ENCODE results near the gene CASP2. TPM values are rescaled to one million over a fixed set of nuclear protein-coding genes. Genes with fewer than 3 reads are reported as not detected.
A peak's percentile ranks its signal among the peaks of the same experiment; 100 is the strongest.

The CASP2 gene
- total RNA-seq, 1 donor from 2014 or later = 10.9 TPM

- H3K27me3 ChIP-seq (ENCODE audit: low read depth) = no peaks in the 10 kb centered on the region
- DNase-seq = no peak
- peak overlapping the region; percentile 41 for H3K4me3 ChIP-seq
- intact Hi-C loops (cut with micrococcal nuclease) = no loop called here
- H3K36me3 ChIP-seq = no peaks in the 10 kb centered on the region
- TF ChIP-seq, protein P1, sequence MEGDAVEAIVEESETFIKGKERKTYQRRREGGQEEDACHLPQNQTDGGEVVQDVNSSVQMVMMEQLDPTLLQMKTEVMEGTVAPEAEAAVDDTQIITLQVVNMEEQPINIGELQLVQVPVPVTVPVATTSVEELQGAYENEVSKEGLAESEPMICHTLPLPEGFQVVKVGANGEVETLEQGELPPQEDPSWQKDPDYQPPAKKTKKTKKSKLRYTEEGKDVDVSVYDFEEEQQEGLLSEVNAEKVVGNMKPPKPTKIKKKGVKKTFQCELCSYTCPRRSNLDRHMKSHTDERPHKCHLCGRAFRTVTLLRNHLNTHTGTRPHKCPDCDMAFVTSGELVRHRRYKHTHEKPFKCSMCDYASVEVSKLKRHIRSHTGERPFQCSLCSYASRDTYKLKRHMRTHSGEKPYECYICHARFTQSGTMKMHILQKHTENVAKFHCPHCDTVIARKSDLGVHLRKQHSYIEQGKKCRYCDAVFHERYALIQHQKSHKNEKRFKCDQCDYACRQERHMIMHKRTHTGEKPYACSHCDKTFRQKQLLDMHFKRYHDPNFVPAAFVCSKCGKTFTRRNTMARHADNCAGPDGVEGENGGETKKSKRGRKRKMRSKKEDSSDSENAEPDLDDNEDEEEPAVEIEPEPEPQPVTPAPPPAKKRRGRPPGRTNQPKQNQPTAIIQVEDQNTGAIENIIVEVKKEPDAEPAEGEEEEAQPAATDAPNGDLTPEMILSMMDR (IDR thresholded peaks at IDR 0.05; ENCODE audit: borderline replicate concordance) = no peak
- peaks cover 35% of the 10 kb centered on the region for H3K4me1 ChIP-seq
- no peaks in the 10 kb centered on the region for H3K9me3 ChIP-seq (replicated peaks)
- peak overlapping the region; percentile 83 for H3K27ac ChIP-seq (replicated peaks)
Observed at GRCh38 chr7:143280160-143280559, 8.0 kb upstream of the CASP2 start.

- no peak for DNase-seq
- Histone ChIP-seq H3K36me3 (no peaks in the 10 kb centered on the region), H3K27ac (replicated peaks) (peak overlapping the region; percentile 83), H3K9me3 (replicated peaks) (no peaks in the 10 kb centered on the region), H3K4me3 (no peak overlapping the region), H3K27me3 (ENCODE audit: low read depth) (no peaks in the 10 kb centered on the region), H3K4me1 (peaks cover 39% of the 10 kb centered on the region)
- intact Hi-C loops (cut with micrococcal nuclease) = no loop called here
- TF ChIP-seq, protein P1 (IDR thresholded peaks at IDR 0.05; ENCODE audit: borderline replicate concordance) = no peak
Observed at GRCh38 chr7:143280566-143280965, 7.6 kb upstream of the CASP2 start.

GRCh38 chr7:143281529-143281928 is 6.6 kb upstream of the CASP2 start:
- H3K36me3 ChIP-seq = no peaks in the 10 kb centered on the region
- H3K27ac ChIP-seq (replicated peaks) = no peak overlapping the region
- no peak for DNase-seq
- H3K9me3 ChIP-seq (replicated peaks) = no peaks in the 10 kb centered on the region
- TF ChIP-seq, protein P1 (IDR thresholded peaks at IDR 0.05; ENCODE audit: borderline replicate concordance) = no peak
- H3K4me1 ChIP-seq = peaks cover 48% of the 10 kb centered on the region
- intact Hi-C loops (cut with micrococcal nuclease) = no loop called here
- no peak overlapping the region for H3K4me3 ChIP-seq
- H3K27me3 ChIP-seq (ENCODE audit: low read depth) = no peaks in the 10 kb centered on the region

DNA sequence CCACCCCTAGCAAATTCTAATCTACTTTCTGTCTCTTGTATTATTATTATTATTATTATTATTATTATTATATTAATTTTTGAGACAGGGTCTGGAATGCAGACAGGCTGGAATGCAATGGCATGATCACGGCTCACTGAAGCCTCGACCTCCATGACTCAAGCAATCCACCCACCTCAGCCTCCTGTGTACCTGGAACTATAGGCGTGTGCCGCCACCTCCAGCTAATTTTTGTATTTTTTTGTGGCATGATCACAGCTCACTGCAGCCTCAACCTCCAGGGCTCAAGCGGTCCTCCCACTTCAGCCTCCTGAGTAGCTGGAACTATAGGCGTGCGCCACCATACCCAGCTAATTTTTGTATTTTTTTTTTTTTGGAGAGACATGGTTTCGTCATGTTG is 6.0 kb upstream of the CASP2 start:
- DNase-seq = no peak
- TF ChIP-seq, protein P1 (IDR thresholded peaks at IDR 0.05; ENCODE audit: borderline replicate concordance) = no peak
- Histone ChIP-seq H3K27me3 (ENCODE audit: low read depth) (no peaks in the 10 kb centered on the region), H3K36me3 (no peaks in the 10 kb centered on the region), H3K4me1 (peaks cover 54% of the 10 kb centered on the region), H3K27ac (replicated peaks) (no peak overlapping the region), H3K4me3 (no peak overlapping the region), H3K9me3 (replicated peaks) (no peaks in the 10 kb centered on the region)
- intact Hi-C loops (cut with micrococcal nuclease) = no loop called here

DNA sequence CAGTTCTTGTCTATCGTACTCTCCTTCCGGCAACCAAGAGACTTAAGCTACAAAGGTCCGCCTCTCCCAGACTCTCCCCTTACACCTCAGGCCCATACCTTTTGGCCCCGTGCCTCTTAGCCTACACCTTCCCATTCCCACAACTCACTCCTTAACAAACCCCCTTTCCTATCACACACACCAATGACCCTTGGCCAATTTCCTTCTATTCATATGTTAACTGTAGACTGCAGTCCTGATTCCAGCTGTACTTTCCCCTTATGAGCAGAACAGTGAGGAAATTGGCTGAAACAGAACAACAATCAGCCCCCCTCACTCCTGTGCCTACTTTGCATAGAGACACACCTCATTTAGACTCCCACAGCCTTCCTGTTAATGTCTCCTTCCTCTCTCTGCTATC is 4.8 kb upstream of the CASP2 start:
- no peak for DNase-seq
- TF ChIP-seq, protein P1 (IDR thresholded peaks at IDR 0.05; ENCODE audit: borderline replicate concordance) = no peak
- no peaks in the 10 kb centered on the region for H3K9me3 ChIP-seq (replicated peaks)
- intact Hi-C loops (cut with micrococcal nuclease) = no loop called here
- peak overlapping the region; percentile 32 for H3K27ac ChIP-seq (replicated peaks)
- no peaks in the 10 kb centered on the region for H3K36me3 ChIP-seq
- peaks cover 63% of the 10 kb centered on the region for H3K4me1 ChIP-seq
- H3K27me3 ChIP-seq (ENCODE audit: low read depth) = no peaks in the 10 kb centered on the region
- H3K4me3 ChIP-seq = no peak overlapping the region
